ENCODE measurements around the gene PLCB1. TPM values are rescaled to one million over a fixed set of nuclear protein-coding genes. Genes with fewer than 3 reads are reported as not detected.
"Not testable (repeated sequence)": the region's sequence is repeated elsewhere in the genome, so short reads cannot be mapped to it uniquely, and the experiment has no call there.

The PLCB1 gene
- total and polyA plus RNA-seq, 3 experiments from 2014 or later, result 8.5 to 9.9 (median 8.8) TPM

DNA sequence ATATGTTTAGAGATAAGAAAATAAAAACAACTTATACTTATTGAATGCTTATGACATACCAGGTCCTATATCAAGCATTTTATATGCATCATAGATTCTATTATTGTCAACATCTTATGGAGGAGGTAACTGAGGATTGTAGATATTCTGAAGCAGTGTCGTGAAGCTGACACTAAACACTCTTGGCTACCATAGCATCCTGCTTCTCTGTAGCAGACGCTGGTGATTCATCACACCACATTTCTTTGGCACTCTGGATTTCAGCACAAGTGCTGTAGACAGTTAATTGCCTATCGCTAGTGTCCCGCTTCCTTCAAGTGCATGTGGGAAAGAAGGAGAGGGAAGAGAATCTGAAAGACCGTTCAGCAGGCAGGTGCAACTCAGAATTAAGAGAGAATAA, 317.1 kb downstream of the PLCB1 start:
- peaks cover 0 to 4% (median 4%) of the 10 kb centered on the region in 3 donors for H3K4me1 Mint-ChIP-seq
- H3K4me3 Mint-ChIP-seq, result no peak overlapping the region
- Histone ChIP-seq H3K36me3 (ENCODE audit: insufficient read depth, low read length) (no peaks in the 10 kb centered on the region), H3K27me3 (ENCODE audit: insufficient read depth, low read length, poor library complexity, severe bottlenecking) (no peaks in the 10 kb centered on the region), H3K9me3 (ENCODE audit: low read length) (no peaks in the 10 kb centered on the region), H3K4me3 (ENCODE audit: low read length) (no peak overlapping the region), H3K27ac (ENCODE audit: low read depth, low read length) (no peak overlapping the region), H3K4me1 (ENCODE audit: insufficient read depth, low read length) (no peaks in the 10 kb centered on the region)
- peaks cover 0 to 3% (median 0%) of the 10 kb centered on the region in 3 donors for H3K36me3 Mint-ChIP-seq
- H3K27me3 Mint-ChIP-seq, result peaks cover 0 to 2% of the 10 kb centered on the region in 2 donors
- CTCF ChIA-PET, result no interaction called here
- peaks cover 0 to 4% (median 0%) of the 10 kb centered on the region in 5 donors for H3K9me3 Mint-ChIP-seq
- H3K27ac Mint-ChIP-seq, result no peak overlapping the region
- no peak for DNase-seq
- POLR2A ChIA-PET, result no interaction called here

GRCh38 chr20:8454137-8454712, 322.2 kb downstream of the PLCB1 start:
- no peaks in the 10 kb centered on the region for H3K36me3 ChIP-seq (ENCODE audit: insufficient read depth, low read length)
- H3K4me1 Mint-ChIP-seq, result peaks cover 0 to 12% (median 1%) of the 10 kb centered on the region in 3 donors
- peak overlapping the region in 1 of 7 donors; percentile 5 for H3K4me3 Mint-ChIP-seq
- H3K27ac ChIP-seq (ENCODE audit: low read depth, low read length), result no peak overlapping the region
- no peak for DNase-seq
- H3K4me3 ChIP-seq (ENCODE audit: low read length), result no peak overlapping the region
- ChIA-PET CTCF (no interaction called here), POLR2A (no interaction called here)
- peaks cover 0 to 2% of the 10 kb centered on the region in 2 donors for H3K27me3 Mint-ChIP-seq
- no peaks in the 10 kb centered on the region for H3K27me3 ChIP-seq (ENCODE audit: insufficient read depth, low read length, poor library complexity, severe bottlenecking)
- peaks cover 0 to 2% (median 0%) of the 10 kb centered on the region in 5 donors for H3K9me3 Mint-ChIP-seq
- no peaks in the 10 kb centered on the region for H3K9me3 ChIP-seq (ENCODE audit: low read length)
- no peaks in the 10 kb centered on the region for H3K4me1 ChIP-seq (ENCODE audit: insufficient read depth, low read length)
- H3K27ac Mint-ChIP-seq, result peak overlapping the region in 2 of 8 donors; percentile 3 to 25
- peaks cover 0 to 3% (median 0%) of the 10 kb centered on the region in 3 donors for H3K36me3 Mint-ChIP-seq

DNA sequence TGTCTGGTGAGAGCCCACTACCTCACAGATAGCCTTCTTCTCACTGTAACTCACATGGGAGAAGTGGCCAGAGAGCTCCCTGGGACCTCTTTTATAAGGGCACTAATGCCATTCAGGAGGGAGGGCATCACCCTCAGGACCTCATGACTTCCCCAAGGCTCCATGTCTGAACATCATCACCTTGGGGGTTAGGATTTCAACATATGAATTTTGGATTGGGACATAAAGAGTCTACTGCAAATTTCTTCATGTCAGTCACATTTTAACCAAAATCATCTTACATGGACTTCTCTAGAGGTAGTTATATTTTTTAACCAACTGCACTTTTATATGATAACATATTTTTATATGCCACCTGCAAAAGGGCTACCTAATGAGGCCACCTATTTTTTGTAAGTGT, 324.7 kb downstream of the PLCB1 start:
- H3K4me3 ChIP-seq (ENCODE audit: low read length), result no peak overlapping the region
- no peaks in the 10 kb centered on the region for H3K9me3 ChIP-seq (ENCODE audit: low read length)
- H3K4me1 Mint-ChIP-seq, result peaks cover 0 to 12% (median 1%) of the 10 kb centered on the region in 3 donors
- CTCF ChIA-PET, result no interaction called here
- H3K27me3 ChIP-seq (ENCODE audit: insufficient read depth, low read length, poor library complexity, severe bottlenecking), result no peaks in the 10 kb centered on the region
- no peaks in the 10 kb centered on the region for H3K36me3 ChIP-seq (ENCODE audit: insufficient read depth, low read length)
- peaks cover 0 to 1% of the 10 kb centered on the region in 2 donors for H3K27me3 Mint-ChIP-seq
- H3K27ac ChIP-seq (ENCODE audit: low read depth, low read length), result no peak overlapping the region
- no peak overlapping the region for H3K27ac Mint-ChIP-seq
- POLR2A ChIA-PET, result no interaction called here
- peaks cover 0 to 2% (median 0%) of the 10 kb centered on the region in 5 donors for H3K9me3 Mint-ChIP-seq
- no peak overlapping the region for H3K4me3 Mint-ChIP-seq
- H3K4me1 ChIP-seq (ENCODE audit: insufficient read depth, low read length), result no peaks in the 10 kb centered on the region
- DNase-seq, result no peak
- H3K36me3 Mint-ChIP-seq, result peaks cover 0 to under 1% (median 0%) of the 10 kb centered on the region in 3 donors

- POLR2A ChIA-PET, result no interaction called here
These were observed 325.9 kb downstream of the PLCB1 start for GRCh38 chr20:8457978-8458377.

GRCh38 chr20:8461186-8461585, 329.1 kb downstream of the PLCB1 start:
- H3K4me1 Mint-ChIP-seq, result peaks cover 0 to 12% (median 1%) of the 10 kb centered on the region in 3 donors
- no peak overlapping the region for H3K4me3 Mint-ChIP-seq
- no peak for DNase-seq
- POLR2A ChIA-PET, result no interaction called here
- H3K9me3 Mint-ChIP-seq, result peaks cover 4 to 17% (median 15%) of the 10 kb centered on the region in 5 donors
- Histone ChIP-seq H3K27me3 (ENCODE audit: insufficient read depth, low read length, poor library complexity, severe bottlenecking) (no peaks in the 10 kb centered on the region), H3K36me3 (ENCODE audit: insufficient read depth, low read length) (no peaks in the 10 kb centered on the region), H3K4me3 (ENCODE audit: low read length) (no peak overlapping the region), H3K9me3 (ENCODE audit: low read length) (no peaks in the 10 kb centered on the region), H3K4me1 (ENCODE audit: insufficient read depth, low read length) (no peaks in the 10 kb centered on the region), H3K27ac (ENCODE audit: low read depth, low read length) (no peak overlapping the region)
- no peaks in the 10 kb centered on the region for H3K27me3 Mint-ChIP-seq
- CTCF ChIA-PET, result no interaction called here
- peaks cover 0 to 25% (median 10%) of the 10 kb centered on the region in 3 donors for H3K36me3 Mint-ChIP-seq
- H3K27ac Mint-ChIP-seq, result no peak overlapping the region

More at GRCh38 chr20:8457978-8458377, 325.9 kb downstream of the PLCB1 start:
- Mint-ChIP-seq H3K9me3 (peaks cover 0 to 2% (median 0%) of the 10 kb centered on the region in 5 donors), H3K27me3 (peaks cover 0 to 1% of the 10 kb centered on the region in 2 donors), H3K27ac (no peak overlapping the region), H3K4me3 (no peak overlapping the region), H3K36me3 (no peaks in the 10 kb centered on the region), H3K4me1 (peaks cover 0 to 12% (median 1%) of the 10 kb centered on the region in 3 donors)
- Histone ChIP-seq H3K9me3 (ENCODE audit: low read length) (no peaks in the 10 kb centered on the region), H3K4me3 (ENCODE audit: low read length) (no peak overlapping the region), H3K4me1 (ENCODE audit: insufficient read depth, low read length) (no peaks in the 10 kb centered on the region), H3K36me3 (ENCODE audit: insufficient read depth, low read length) (no peaks in the 10 kb centered on the region), H3K27ac (ENCODE audit: low read depth, low read length) (no peak overlapping the region), H3K27me3 (ENCODE audit: insufficient read depth, low read length, poor library complexity, severe bottlenecking) (no peaks in the 10 kb centered on the region)
- CTCF ChIA-PET, result no interaction called here
- no peak for DNase-seq

- no peak overlapping the region for H3K27ac ChIP-seq (ENCODE audit: low read depth, low read length)
- Mint-ChIP-seq H3K4me3 (no peak overlapping the region), H3K27me3 (no peaks in the 10 kb centered on the region), H3K4me1 (peaks cover 0 to 2% (median 0%) of the 10 kb centered on the region in 3 donors), H3K36me3 (peaks cover 0 to 25% (median 10%) of the 10 kb centered on the region in 3 donors), H3K27ac (no peak overlapping the region), H3K9me3 (peaks cover 4 to 18% (median 16%) of the 10 kb centered on the region in 5 donors)
- ChIA-PET CTCF (no interaction called here), POLR2A (no interaction called here)
- DNase-seq, result no peak
- H3K4me3 ChIP-seq (ENCODE audit: low read length), result no peak overlapping the region
- H3K27me3 ChIP-seq (ENCODE audit: insufficient read depth, low read length, poor library complexity, severe bottlenecking), result no peaks in the 10 kb centered on the region
- no peaks in the 10 kb centered on the region for H3K4me1 ChIP-seq (ENCODE audit: insufficient read depth, low read length)
- no peaks in the 10 kb centered on the region for H3K36me3 ChIP-seq (ENCODE audit: insufficient read depth, low read length)
- no peaks in the 10 kb centered on the region for H3K9me3 ChIP-seq (ENCODE audit: low read length)
These were observed 332.3 kb downstream of the PLCB1 start for GRCh38 chr20:8464368-8464767.

DNA sequence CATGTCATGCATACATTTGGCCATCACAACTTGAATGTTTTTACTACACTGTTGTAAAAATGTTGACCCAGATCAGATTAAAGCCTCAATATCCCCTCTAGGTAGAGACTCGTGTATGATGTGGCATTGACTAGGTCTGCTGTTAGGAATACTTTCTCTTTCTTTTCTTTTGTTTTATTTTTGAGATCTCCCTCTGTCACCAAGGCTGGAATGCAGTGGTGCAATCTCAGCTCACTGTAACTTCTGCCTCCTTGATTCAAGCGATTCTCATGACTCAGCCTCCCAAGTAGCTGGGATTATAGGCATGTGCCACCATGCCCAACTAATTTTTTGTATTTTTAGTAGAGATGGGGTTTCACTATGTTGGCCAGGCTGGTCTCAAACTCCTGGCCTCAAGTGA, 334.7 kb downstream of the PLCB1 start:
- Mint-ChIP-seq H3K27ac (peak overlapping the region in 1 of 8 donors; percentile 47), H3K36me3 (peaks cover 0 to 25% (median 10%) of the 10 kb centered on the region in 3 donors), H3K9me3 (peaks cover 4 to 18% (median 16%) of the 10 kb centered on the region in 5 donors)
- CTCF ChIA-PET; H3K4me1 ChIP-seq (ENCODE audit: insufficient read depth, low read length); H3K9me3 ChIP-seq (ENCODE audit: low read length); H3K4me3 Mint-ChIP-seq; H3K4me1 Mint-ChIP-seq; H3K36me3 ChIP-seq (ENCODE audit: insufficient read depth, low read length); H3K27me3 Mint-ChIP-seq; H3K4me3 ChIP-seq (ENCODE audit: low read length); H3K27me3 ChIP-seq (ENCODE audit: insufficient read depth, low read length, poor library complexity, severe bottlenecking); POLR2A ChIA-PET; H3K27ac ChIP-seq (ENCODE audit: low read depth, low read length); DNase-seq: not testable (repeated sequence)

- H3K27ac Mint-ChIP-seq, result no peak overlapping the region
- no peaks in the 10 kb centered on the region for H3K27me3 ChIP-seq (ENCODE audit: insufficient read depth, low read length, poor library complexity, severe bottlenecking)
- peaks cover 0 to 4% (median 3%) of the 10 kb centered on the region in 3 donors for H3K36me3 Mint-ChIP-seq
- H3K9me3 ChIP-seq (ENCODE audit: low read length), result no peaks in the 10 kb centered on the region
- H3K27ac ChIP-seq (ENCODE audit: low read depth, low read length), result no peak overlapping the region
- H3K36me3 ChIP-seq (ENCODE audit: insufficient read depth, low read length), result no peaks in the 10 kb centered on the region
- H3K4me3 Mint-ChIP-seq, result no peak overlapping the region
- ChIA-PET POLR2A (no interaction called here), CTCF (no interaction called here)
- H3K9me3 Mint-ChIP-seq, result peaks cover 0 to 4% (median 3%) of the 10 kb centered on the region in 5 donors
- DNase-seq, result no peak
- H3K4me1 Mint-ChIP-seq, result peaks cover 0 to 10% (median 0%) of the 10 kb centered on the region in 3 donors
- H3K4me1 ChIP-seq (ENCODE audit: insufficient read depth, low read length), result no peaks in the 10 kb centered on the region
- H3K4me3 ChIP-seq (ENCODE audit: low read length), result no peak overlapping the region
- H3K27me3 Mint-ChIP-seq, result no peaks in the 10 kb centered on the region
These were observed 338.1 kb downstream of the PLCB1 start for GRCh38 chr20:8470156-8470555.
